ENCODE results near the gene DNAH12. TPM values are rescaled to one million over a fixed set of nuclear protein-coding genes. Genes with fewer than 3 reads are reported as not detected.
A peak's percentile ranks its signal among the peaks of the same experiment; 100 is the strongest.

The DNAH12 gene, protein sequence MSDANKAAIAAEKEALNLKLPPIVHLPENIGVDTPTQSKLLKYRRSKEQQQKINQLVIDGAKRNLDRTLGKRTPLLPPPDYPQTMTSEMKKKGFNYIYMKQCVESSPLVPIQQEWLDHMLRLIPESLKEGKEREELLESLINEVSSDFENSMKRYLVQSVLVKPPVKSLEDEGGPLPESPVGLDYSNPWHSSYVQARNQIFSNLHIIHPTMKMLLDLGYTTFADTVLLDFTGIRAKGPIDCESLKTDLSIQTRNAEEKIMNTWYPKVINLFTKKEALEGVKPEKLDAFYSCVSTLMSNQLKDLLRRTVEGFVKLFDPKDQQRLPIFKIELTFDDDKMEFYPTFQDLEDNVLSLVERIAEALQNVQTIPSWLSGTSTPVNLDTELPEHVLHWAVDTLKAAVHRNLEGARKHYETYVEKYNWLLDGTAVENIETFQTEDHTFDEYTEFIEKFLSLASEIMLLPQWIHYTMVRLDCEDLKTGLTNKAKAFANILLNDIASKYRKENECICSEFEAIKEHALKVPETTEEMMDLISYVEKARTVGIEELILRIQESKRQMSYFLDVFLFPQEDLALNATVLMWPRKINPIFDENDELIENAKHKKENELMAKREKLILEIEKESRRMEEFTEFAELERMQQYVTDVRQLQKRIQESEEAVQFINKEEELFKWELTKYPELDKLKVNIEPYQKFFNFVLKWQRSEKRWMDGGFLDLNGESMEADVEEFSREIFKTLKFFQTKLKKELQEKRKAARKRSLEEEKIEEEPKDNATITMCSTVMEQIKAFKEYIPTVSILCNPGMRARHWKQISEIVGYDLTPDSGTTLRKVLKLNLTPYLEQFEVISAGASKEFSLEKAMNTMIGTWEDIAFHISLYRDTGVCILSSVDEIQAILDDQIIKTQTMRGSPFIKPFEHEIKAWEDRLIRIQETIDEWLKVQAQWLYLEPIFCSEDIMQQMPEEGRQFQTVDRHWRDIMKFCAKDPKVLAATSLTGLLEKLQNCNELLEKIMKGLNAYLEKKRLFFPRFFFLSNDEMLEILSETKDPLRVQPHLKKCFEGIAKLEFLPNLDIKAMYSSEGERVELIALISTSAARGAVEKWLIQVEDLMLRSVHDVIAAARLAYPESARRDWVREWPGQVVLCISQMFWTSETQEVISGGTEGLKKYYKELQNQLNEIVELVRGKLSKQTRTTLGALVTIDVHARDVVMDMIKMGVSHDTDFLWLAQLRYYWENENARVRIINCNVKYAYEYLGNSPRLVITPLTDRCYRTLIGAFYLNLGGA (N-terminal part only)
- total RNA-seq (under 1 TPM; 0.05 to 0.08 TPM), polyA plus RNA-seq (under 1 TPM in 1 of 2 donors, not detected in 1; 0.08 TPM)

DNA sequence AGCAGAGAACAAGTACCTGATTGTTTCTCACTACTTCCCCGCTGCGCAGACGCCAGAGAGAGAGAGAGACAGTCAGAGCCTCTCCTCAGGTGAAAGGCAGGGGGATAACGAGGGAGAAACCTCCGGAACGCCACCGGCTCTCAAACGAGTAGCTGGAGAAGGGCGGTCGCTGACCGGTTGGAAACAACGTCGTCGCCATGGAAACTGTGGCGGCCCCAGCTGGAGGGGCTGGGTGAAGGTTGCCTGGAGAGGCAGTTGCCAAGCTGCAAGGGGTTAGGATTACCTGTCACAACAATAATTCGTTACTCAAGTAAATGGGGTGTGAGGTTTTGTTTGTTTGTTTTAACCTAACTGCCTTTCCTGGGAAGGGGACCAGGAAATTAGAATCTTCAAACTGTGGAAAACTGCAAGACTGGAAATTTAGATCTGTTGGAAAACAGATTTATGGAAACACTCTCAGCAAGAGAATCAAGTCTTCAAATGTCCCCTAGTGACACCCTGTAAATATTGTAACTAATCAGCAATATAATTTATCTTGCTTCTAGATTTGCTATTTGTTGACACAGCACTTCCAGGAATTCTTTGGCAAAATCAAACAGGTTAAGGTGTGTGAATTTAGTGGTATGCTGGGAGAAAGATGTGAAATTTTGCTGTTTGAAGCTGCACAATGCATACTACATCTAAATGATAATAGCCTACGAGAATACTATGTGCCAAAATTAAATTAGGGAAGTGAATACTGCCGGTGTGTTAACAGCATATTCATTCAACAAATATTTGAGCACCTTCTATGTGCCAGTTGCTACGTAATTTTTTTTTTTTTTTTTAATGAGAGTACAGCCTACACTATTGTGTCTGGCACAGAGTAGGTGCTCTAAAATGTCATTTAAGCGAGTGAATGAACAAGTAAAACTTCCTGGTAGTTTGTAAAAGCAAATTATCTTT, at the start of gene DNAH12:
Gene DNAH12, minus strand, starts transcription at position 164 of the 945 bp plus-strand sequence. CDS start 1,474 bp downstream, outside the sequence.
- Histone ChIP-seq H3K9ac (ENCODE audit: low read depth in 1 of 2, low read length in 2 of 2) (no peak within 1 kb of the TSS), H3K27ac (ENCODE audit: low read depth in 1 of 2, low read length in 2 of 2) (no peak within 1 kb of the TSS), H3K4me1 (ENCODE audit: control insufficient read depth in 4 of 4, insufficient read depth in 4 of 4, low read length in 3 of 4) (peaks cover 2 to 11% (median 9%) of the 10 kb centered on the region in 4 donors), H3K9me3 (ENCODE audit: control insufficient read depth in 4 of 4, low read length in 3 of 4) (no peaks in the 10 kb centered on the region), H3K4me3 (ENCODE audit: low read depth in 1 of 3, low read length in 3 of 3) (peak within 1 kb of the TSS in 1 of 3 donors; percentile 20), H3K36me3 (ENCODE audit: control insufficient read depth in 4 of 4, insufficient read depth in 3 of 4, low read depth in 1 of 4, low read length in 3 of 4) (no peaks in the 10 kb centered on the region), H3K27me3 (ENCODE audit: control insufficient read depth in 4 of 4, insufficient read depth in 4 of 4, low read length in 3 of 4) (no peaks in the 10 kb centered on the region)
- DNase-seq (ENCODE audit: low spot score) = peak; percentile 41
- WGBS = 10% methylated on average over 20 of the region's 20 CpGs
- TF ChIP-seq, protein P1, sequence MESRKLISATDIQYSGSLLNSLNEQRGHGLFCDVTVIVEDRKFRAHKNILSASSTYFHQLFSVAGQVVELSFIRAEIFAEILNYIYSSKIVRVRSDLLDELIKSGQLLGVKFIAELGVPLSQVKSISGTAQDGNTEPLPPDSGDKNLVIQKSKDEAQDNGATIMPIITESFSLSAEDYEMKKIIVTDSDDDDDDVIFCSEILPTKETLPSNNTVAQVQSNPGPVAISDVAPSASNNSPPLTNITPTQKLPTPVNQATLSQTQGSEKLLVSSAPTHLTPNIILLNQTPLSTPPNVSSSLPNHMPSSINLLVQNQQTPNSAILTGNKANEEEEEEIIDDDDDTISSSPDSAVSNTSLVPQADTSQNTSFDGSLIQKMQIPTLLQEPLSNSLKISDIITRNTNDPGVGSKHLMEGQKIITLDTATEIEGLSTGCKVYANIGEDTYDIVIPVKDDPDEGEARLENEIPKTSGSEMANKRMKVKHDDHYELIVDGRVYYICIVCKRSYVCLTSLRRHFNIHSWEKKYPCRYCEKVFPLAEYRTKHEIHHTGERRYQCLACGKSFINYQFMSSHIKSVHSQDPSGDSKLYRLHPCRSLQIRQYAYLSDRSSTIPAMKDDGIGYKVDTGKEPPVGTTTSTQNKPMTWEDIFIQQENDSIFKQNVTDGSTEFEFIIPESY (IDR thresholded peaks at IDR 0.05) = no peak
- TF ChIP-seq, protein P2, sequence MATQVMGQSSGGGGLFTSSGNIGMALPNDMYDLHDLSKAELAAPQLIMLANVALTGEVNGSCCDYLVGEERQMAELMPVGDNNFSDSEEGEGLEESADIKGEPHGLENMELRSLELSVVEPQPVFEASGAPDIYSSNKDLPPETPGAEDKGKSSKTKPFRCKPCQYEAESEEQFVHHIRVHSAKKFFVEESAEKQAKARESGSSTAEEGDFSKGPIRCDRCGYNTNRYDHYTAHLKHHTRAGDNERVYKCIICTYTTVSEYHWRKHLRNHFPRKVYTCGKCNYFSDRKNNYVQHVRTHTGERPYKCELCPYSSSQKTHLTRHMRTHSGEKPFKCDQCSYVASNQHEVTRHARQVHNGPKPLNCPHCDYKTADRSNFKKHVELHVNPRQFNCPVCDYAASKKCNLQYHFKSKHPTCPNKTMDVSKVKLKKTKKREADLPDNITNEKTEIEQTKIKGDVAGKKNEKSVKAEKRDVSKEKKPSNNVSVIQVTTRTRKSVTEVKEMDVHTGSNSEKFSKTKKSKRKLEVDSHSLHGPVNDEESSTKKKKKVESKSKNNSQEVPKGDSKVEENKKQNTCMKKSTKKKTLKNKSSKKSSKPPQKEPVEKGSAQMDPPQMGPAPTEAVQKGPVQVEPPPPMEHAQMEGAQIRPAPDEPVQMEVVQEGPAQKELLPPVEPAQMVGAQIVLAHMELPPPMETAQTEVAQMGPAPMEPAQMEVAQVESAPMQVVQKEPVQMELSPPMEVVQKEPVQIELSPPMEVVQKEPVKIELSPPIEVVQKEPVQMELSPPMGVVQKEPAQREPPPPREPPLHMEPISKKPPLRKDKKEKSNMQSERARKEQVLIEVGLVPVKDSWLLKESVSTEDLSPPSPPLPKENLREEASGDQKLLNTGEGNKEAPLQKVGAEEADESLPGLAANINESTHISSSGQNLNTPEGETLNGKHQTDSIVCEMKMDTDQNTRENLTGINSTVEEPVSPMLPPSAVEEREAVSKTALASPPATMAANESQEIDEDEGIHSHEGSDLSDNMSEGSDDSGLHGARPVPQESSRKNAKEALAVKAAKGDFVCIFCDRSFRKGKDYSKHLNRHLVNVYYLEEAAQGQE (IDR thresholded peaks at IDR 0.05) = no peak
- TF ChIP-seq SP1 (IDR thresholded peaks at IDR 0.05) = peak; percentile 13
- no peak for TF ChIP-seq GABPA (IDR thresholded peaks at IDR 0.05 in 1 of 2, conservative IDR thresholded peaks at IDR 0.05 in 1 of 2)

DNA sequence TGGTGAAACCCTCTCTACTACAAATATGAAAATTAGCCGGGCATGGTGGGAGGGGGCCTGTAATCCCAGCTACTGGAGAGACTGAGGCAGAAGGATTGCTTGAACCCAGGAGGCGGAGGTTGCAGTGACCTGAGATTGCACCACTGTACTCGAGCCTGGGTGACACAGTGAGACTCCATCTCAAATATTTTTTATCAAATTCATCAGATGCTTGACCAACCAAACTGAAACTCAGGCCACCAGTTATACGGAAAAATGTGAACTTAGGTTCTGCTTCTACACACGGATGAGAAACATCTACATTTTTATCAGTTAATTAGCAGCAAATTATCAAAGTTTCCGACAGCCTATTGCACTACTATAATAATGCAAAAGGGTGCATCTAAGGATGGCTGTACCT, 48.2 kb upstream of the DNAH12 start:
- H3K9ac ChIP-seq (ENCODE audit: low read depth in 1 of 2, low read length in 2 of 2) = no peak overlapping the region
- H3K36me3 ChIP-seq (ENCODE audit: control insufficient read depth in 4 of 4, insufficient read depth in 3 of 4, low read depth in 1 of 4, low read length in 3 of 4) = no peaks in the 10 kb centered on the region
- no peaks in the 10 kb centered on the region for H3K9me3 ChIP-seq (ENCODE audit: control insufficient read depth in 4 of 4, low read length in 3 of 4)
- H3K4me3 ChIP-seq (ENCODE audit: low read depth in 1 of 3, low read length in 3 of 3) = no peak overlapping the region
- WGBS = 67% methylated on average over 6 of the region's 6 CpGs
- H3K27ac ChIP-seq (ENCODE audit: low read depth in 1 of 2, low read length in 2 of 2) = no peak overlapping the region
- no peaks in the 10 kb centered on the region for H3K27me3 ChIP-seq (ENCODE audit: control insufficient read depth in 4 of 4, insufficient read depth in 4 of 4, low read length in 3 of 4)
- DNase-seq (ENCODE audit: low spot score) = no peak
- peaks cover 5 to 35% (median 21%) of the 10 kb centered on the region in 4 donors for H3K4me1 ChIP-seq (ENCODE audit: control insufficient read depth in 4 of 4, insufficient read depth in 4 of 4, low read length in 3 of 4)
- TF ChIP-seq YY1 (IDR thresholded peaks at IDR 0.05) (no peak), EGR1 (IDR thresholded peaks at IDR 0.05; ENCODE audit: low read depth in 2 of 2) (no peak), GABPA (IDR thresholded peaks at IDR 0.05 in 1 of 2, conservative IDR thresholded peaks at IDR 0.05 in 1 of 2) (no peak), RXRA (IDR thresholded peaks at IDR 0.05) (no peak)
- TF ChIP-seq, protein P3, sequence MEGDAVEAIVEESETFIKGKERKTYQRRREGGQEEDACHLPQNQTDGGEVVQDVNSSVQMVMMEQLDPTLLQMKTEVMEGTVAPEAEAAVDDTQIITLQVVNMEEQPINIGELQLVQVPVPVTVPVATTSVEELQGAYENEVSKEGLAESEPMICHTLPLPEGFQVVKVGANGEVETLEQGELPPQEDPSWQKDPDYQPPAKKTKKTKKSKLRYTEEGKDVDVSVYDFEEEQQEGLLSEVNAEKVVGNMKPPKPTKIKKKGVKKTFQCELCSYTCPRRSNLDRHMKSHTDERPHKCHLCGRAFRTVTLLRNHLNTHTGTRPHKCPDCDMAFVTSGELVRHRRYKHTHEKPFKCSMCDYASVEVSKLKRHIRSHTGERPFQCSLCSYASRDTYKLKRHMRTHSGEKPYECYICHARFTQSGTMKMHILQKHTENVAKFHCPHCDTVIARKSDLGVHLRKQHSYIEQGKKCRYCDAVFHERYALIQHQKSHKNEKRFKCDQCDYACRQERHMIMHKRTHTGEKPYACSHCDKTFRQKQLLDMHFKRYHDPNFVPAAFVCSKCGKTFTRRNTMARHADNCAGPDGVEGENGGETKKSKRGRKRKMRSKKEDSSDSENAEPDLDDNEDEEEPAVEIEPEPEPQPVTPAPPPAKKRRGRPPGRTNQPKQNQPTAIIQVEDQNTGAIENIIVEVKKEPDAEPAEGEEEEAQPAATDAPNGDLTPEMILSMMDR (IDR thresholded peaks at IDR 0.05; ENCODE audit: low read depth, low read length, missing input control) = no peak
- TF ChIP-seq, protein P2 (IDR thresholded peaks at IDR 0.05) = no peak
- TF ChIP-seq, protein P1 (IDR thresholded peaks at IDR 0.05) = no peak
